ENCODE data around the gene CDA.

Gene CDA

DNA sequence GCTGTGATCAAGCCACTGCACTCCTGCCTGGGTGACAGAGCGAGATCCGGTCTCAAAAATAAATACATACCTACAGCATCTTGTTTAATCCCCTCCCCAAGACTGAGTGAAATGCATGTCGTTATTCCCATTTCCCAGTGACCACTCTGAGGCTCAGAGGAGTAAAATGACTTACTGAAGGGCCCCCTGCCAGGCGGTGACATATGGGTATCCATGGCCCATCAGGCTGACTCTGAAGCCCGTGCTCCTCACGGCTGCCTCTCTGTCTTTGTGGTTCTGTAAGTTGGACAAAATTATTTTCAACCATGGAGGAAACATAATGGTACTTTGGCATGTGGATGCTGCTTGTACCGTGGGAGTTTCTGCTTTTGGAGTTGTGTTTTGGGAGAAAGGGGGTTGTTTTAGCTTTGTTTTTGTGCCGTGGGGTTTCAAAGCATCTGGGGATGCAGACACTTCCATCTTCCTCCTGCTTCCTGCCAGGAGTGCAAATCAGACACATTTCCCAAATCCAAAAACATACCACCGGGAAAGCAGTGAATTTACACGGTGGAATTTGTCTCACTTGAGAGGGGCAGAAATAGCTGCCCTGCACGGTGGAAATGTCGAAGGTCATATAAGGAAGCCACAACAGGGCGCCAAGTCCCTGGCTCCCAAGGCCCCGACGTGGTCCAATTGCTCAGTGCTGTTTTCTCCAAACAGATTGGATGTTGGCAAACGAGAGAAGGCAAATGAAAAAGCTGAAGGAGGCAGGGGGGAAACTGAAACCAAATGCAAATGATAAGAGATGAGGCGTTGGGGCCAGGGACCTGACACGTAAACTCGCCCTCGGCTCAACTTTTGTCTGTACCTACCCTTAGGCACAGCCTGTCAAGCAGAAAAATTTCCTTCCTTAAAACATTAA, 27.3 kb downstream of the CDA start:
- CTCF ChIA-PET: no interaction called here
- Histone ChIP-seq H3K4me1 (ENCODE audit: control extremely low read depth in 1 of 4, control insufficient read depth in 4 of 4, insufficient read depth in 4 of 4, low read length in 3 of 4) (no peaks in the 10 kb centered on the region), H3K36me3 (ENCODE audit: control insufficient read depth in 4 of 4, insufficient read depth in 4 of 4, low read length in 3 of 4) (no peaks in the 10 kb centered on the region), H3K9me3 (ENCODE audit: control extremely low read depth in 1 of 5, control insufficient read depth in 4 of 5, insufficient read depth in 2 of 5, low read depth in 1 of 5, low read length in 4 of 5) (no peaks in the 10 kb centered on the region), H3K4me3 (ENCODE audit: control insufficient read depth in 1 of 7, extremely low read depth in 1 of 7, insufficient read depth in 4 of 7, low read depth in 2 of 7, low read length in 6 of 7) (no peak overlapping the region), H3K27me3 (replicated peaks in 2 of 5; ENCODE audit: control insufficient read depth in 4 of 5, insufficient read depth in 5 of 5, low read length in 4 of 5) (no peaks in the 10 kb centered on the region), H3K27ac (ENCODE audit: insufficient read depth in 1 of 2, low read depth in 1 of 2, low read length in 2 of 2, poor library complexity in 1 of 2, severe bottlenecking in 2 of 2) (no peak overlapping the region)
- DNase-seq: no peak
- POLR2A ChIA-PET: no interaction called here
- WGBS (ENCODE audit: insufficient coverage): 87% methylated on average over 14 of the region's 20 CpGs

DNA sequence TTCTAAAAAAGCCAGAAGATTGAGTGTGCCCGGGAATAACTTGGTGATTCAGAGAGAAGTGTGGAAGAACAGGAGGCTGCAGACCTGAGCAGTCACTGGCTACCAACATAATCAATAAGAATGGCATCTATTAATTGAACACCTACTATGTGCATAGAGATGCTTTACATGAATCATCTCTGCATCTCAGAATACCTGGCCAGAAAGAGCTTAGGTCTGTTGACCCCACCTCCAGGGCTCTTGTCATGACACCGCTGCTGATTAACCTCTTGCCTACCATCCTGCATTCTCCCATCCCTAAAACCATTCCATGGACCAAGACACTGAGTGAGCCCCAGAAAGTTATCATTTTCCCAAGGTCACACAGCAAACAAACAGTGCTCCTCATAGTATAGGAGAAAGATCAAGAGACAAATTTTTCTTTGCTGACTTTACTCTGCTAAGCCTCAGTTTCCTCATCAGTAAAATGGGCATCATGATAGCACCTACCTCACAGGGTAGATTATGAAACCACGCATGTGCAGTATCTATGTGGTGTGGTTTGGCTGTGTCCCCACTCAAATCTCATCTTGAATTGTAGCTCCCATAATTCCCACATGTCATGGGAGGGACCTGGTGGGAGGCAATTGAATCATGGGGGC, 28.1 kb downstream of the CDA start:
- no peaks in the 10 kb centered on the region for H3K4me1 ChIP-seq (ENCODE audit: control extremely low read depth in 1 of 4, control insufficient read depth in 4 of 4, insufficient read depth in 4 of 4, low read length in 3 of 4)
- no peaks in the 10 kb centered on the region for H3K9me3 ChIP-seq (ENCODE audit: control extremely low read depth in 1 of 5, control insufficient read depth in 4 of 5, insufficient read depth in 2 of 5, low read depth in 1 of 5, low read length in 4 of 5)
- H3K27me3 ChIP-seq (replicated peaks in 2 of 5; ENCODE audit: control insufficient read depth in 4 of 5, insufficient read depth in 5 of 5, low read length in 4 of 5): no peaks in the 10 kb centered on the region
- POLR2A ChIA-PET: no interaction called here
- no peak overlapping the region for H3K27ac ChIP-seq (ENCODE audit: insufficient read depth in 1 of 2, low read depth in 1 of 2, low read length in 2 of 2, poor library complexity in 1 of 2, severe bottlenecking in 2 of 2)
- CTCF ChIA-PET: no interaction called here
- no peak for DNase-seq
- 100% methylated on average over 2 of the region's 3 CpGs for WGBS (ENCODE audit: insufficient coverage)
- no peaks in the 10 kb centered on the region for H3K36me3 ChIP-seq (ENCODE audit: control insufficient read depth in 4 of 4, insufficient read depth in 4 of 4, low read length in 3 of 4)
- H3K4me3 ChIP-seq (ENCODE audit: control insufficient read depth in 1 of 7, extremely low read depth in 1 of 7, insufficient read depth in 4 of 7, low read depth in 2 of 7, low read length in 6 of 7): no peak overlapping the region

DNA sequence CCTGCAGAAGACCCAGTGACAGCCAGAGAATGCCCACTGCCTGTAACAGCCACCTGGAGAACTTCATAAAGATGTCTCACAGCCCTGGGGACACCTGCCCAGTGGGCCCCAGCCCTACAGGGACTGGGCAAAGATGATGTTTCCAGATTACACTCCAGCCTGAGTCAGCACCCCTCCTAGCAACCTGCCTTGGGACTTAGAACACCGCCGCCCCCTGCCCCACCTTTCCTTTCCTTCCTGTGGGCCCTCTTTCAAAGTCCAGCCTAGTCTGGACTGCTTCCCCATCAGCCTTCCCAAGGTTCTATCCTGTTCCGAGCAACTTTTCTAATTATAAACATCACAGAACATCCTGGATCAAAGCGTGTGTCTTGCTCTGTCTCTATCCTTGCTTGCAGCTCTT, 29.7 kb downstream of the CDA start:
- WGBS (ENCODE audit: insufficient coverage): 53% methylated on average over 3 of the region's 4 CpGs
- CTCF ChIA-PET: interaction anchor here (1.1 to 1.7 kb wide), 3 partner anchors 13 to 15 kb away, joined by 3 to 5 read pairs (median 4); partner anchors contain the start of gene PINK1

DNA sequence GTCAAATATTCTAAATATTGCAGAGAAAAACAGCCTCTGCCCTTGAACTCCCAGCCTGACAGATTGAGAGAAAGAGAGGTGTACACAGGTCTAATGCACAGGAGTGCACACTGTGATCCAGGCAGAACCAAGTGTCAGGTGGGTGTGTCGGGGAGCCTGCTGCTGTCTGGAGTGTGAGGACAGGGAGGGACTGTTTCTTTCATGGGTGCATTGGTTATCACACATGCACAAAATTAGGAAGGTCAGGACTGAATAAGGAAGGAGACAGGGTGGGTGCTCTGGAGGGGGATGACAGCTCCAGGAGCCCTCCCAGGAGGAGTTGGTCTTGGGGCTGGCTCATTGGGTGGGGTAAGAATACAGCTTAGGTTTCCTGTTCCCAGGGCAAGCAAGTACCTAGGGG, 31.1 kb downstream of the CDA start:
- H3K4me3 ChIP-seq (ENCODE audit: control insufficient read depth in 1 of 7, extremely low read depth in 1 of 7, insufficient read depth in 4 of 7, low read depth in 2 of 7, low read length in 6 of 7): no peak overlapping the region
- no peaks in the 10 kb centered on the region for H3K9me3 ChIP-seq (ENCODE audit: control extremely low read depth in 1 of 5, control insufficient read depth in 4 of 5, insufficient read depth in 2 of 5, low read depth in 1 of 5, low read length in 4 of 5)
- no CpG with 5 or more reads among the region's 1 CpG for WGBS (ENCODE audit: insufficient coverage)
- ChIA-PET CTCF (interaction anchor here (1.7 kb wide), 1 partner anchor 13 kb away, joined by 5 read pairs; the partner anchor contains the start of gene PINK1), POLR2A (no interaction called here)
- H3K4me1 ChIP-seq (ENCODE audit: control extremely low read depth in 1 of 4, control insufficient read depth in 4 of 4, insufficient read depth in 4 of 4, low read length in 3 of 4): no peaks in the 10 kb centered on the region
- H3K27me3 ChIP-seq (replicated peaks in 2 of 5; ENCODE audit: control insufficient read depth in 4 of 5, insufficient read depth in 5 of 5, low read length in 4 of 5): no peaks in the 10 kb centered on the region
- DNase-seq: no peak
- H3K36me3 ChIP-seq (ENCODE audit: control insufficient read depth in 4 of 4, insufficient read depth in 4 of 4, low read length in 3 of 4): no peaks in the 10 kb centered on the region
- H3K27ac ChIP-seq (ENCODE audit: insufficient read depth in 1 of 2, low read depth in 1 of 2, low read length in 2 of 2, poor library complexity in 1 of 2, severe bottlenecking in 2 of 2): no peak overlapping the region

More for the DNA sequence above, 29.7 kb downstream of the CDA start:
- H3K36me3 ChIP-seq (ENCODE audit: control insufficient read depth in 4 of 4, insufficient read depth in 4 of 4, low read length in 3 of 4): no peaks in the 10 kb centered on the region
- H3K4me1 ChIP-seq (ENCODE audit: control extremely low read depth in 1 of 4, control insufficient read depth in 4 of 4, insufficient read depth in 4 of 4, low read length in 3 of 4): no peaks in the 10 kb centered on the region
- H3K9me3 ChIP-seq (ENCODE audit: control extremely low read depth in 1 of 5, control insufficient read depth in 4 of 5, insufficient read depth in 2 of 5, low read depth in 1 of 5, low read length in 4 of 5): no peaks in the 10 kb centered on the region
- no peak overlapping the region for H3K4me3 ChIP-seq (ENCODE audit: control insufficient read depth in 1 of 7, extremely low read depth in 1 of 7, insufficient read depth in 4 of 7, low read depth in 2 of 7, low read length in 6 of 7)
- POLR2A ChIA-PET: no interaction called here
- H3K27ac ChIP-seq (ENCODE audit: insufficient read depth in 1 of 2, low read depth in 1 of 2, low read length in 2 of 2, poor library complexity in 1 of 2, severe bottlenecking in 2 of 2): no peak overlapping the region
- DNase-seq: no peak
- H3K27me3 ChIP-seq (replicated peaks in 2 of 5; ENCODE audit: control insufficient read depth in 4 of 5, insufficient read depth in 5 of 5, low read length in 4 of 5): no peaks in the 10 kb centered on the region

DNA sequence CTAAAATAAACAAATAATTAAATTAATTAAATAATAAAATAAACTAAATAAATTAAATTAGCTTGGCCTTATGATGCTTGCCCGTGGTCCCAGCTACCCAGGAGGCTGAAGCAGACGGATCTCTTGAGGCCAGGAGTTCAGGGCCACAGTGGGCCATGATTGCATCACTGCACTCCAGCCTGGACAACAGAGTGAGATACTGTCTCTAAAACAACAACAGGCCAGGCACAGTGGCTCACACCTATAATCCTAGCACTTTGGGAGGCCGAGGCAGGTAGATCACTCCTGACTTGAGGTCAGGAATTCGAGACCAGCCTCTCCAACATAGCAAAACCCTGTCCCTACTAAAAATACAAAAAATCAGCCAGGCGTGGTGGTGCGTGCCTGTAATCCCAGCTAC, 32.1 kb downstream of the CDA start:
- POLR2A ChIA-PET: no interaction called here
- 89% methylated on average over 3 of the region's 6 CpGs for WGBS (ENCODE audit: insufficient coverage)
- H3K36me3 ChIP-seq (ENCODE audit: control insufficient read depth in 4 of 4, insufficient read depth in 4 of 4, low read length in 3 of 4): no peaks in the 10 kb centered on the region
- H3K27ac ChIP-seq (ENCODE audit: insufficient read depth in 1 of 2, low read depth in 1 of 2, low read length in 2 of 2, poor library complexity in 1 of 2, severe bottlenecking in 2 of 2): no peak overlapping the region
- H3K27me3 ChIP-seq (replicated peaks in 2 of 5; ENCODE audit: control insufficient read depth in 4 of 5, insufficient read depth in 5 of 5, low read length in 4 of 5): no peaks in the 10 kb centered on the region
- H3K4me1 ChIP-seq (ENCODE audit: control extremely low read depth in 1 of 4, control insufficient read depth in 4 of 4, insufficient read depth in 4 of 4, low read length in 3 of 4): no peaks in the 10 kb centered on the region
- H3K9me3 ChIP-seq (ENCODE audit: control extremely low read depth in 1 of 5, control insufficient read depth in 4 of 5, insufficient read depth in 2 of 5, low read depth in 1 of 5, low read length in 4 of 5): no peaks in the 10 kb centered on the region
- H3K4me3 ChIP-seq (ENCODE audit: control insufficient read depth in 1 of 7, extremely low read depth in 1 of 7, insufficient read depth in 4 of 7, low read depth in 2 of 7, low read length in 6 of 7): no peak overlapping the region
- no peak for DNase-seq
- CTCF ChIA-PET: interaction anchor here (1.3 kb wide), 1 partner anchor 18 kb away, joined by 4 read pairs; no protein-coding TSS in a partner anchor

DNA sequence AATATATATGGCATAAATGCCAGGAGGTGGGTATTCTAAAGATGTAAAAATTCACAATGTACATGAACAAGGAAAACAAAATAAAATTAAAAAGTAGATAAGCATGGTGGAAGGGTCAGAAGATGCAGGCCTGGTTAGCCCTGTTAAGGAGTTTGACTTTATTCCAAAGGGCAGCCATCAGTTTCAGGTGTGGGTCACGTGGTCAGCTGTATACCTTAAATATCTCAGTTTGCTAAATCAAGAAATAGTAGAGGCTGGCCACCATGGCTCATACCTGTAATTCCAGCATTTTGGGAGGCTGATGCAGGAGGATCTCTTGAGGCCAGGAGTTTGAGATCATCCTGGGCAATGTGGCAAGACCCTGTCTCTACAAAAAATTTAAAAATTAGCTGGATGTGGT, 35.8 kb downstream of the CDA start:
- Histone ChIP-seq H3K9me3 (ENCODE audit: control extremely low read depth in 1 of 5, control insufficient read depth in 4 of 5, insufficient read depth in 2 of 5, low read depth in 1 of 5, low read length in 4 of 5) (no peaks in the 10 kb centered on the region), H3K27me3 (replicated peaks in 2 of 5; ENCODE audit: control insufficient read depth in 4 of 5, insufficient read depth in 5 of 5, low read length in 4 of 5) (no peaks in the 10 kb centered on the region), H3K27ac (ENCODE audit: insufficient read depth in 1 of 2, low read depth in 1 of 2, low read length in 2 of 2, poor library complexity in 1 of 2, severe bottlenecking in 2 of 2) (no peak overlapping the region), H3K4me1 (ENCODE audit: control extremely low read depth in 1 of 4, control insufficient read depth in 4 of 4, insufficient read depth in 4 of 4, low read length in 3 of 4) (no peaks in the 10 kb centered on the region), H3K36me3 (ENCODE audit: control insufficient read depth in 4 of 4, insufficient read depth in 4 of 4, low read length in 3 of 4) (no peaks in the 10 kb centered on the region), H3K4me3 (ENCODE audit: control insufficient read depth in 1 of 7, extremely low read depth in 1 of 7, insufficient read depth in 4 of 7, low read depth in 2 of 7, low read length in 6 of 7) (no peak overlapping the region)
- DNase-seq: no peak
- ChIA-PET POLR2A (no interaction called here), CTCF (interaction anchor here (1.6 kb wide), 1 partner anchor 50 kb away, joined by 5 read pairs; no protein-coding TSS in a partner anchor)
- no CpG with 5 or more reads among the region's 1 CpG for WGBS (ENCODE audit: insufficient coverage)
